Measurements from ENCODE around the gene DVL1.
"Not testable (repeated sequence)": the region's sequence is repeated elsewhere in the genome, so short reads cannot be mapped to it uniquely, and the experiment has no call there.

DVL1 gene

GRCh38 chr1:1324524-1325287 is 24.5 kb downstream of the DVL1 start, which contains the start of the genes CPTP and INTS11:
Gene CPTP (plus strand): TSS chr1:1324802. CDS start chr1:1326911, 2,109 bp downstream.
Gene INTS11 (minus strand): TSS chr1:1324660. CDS start chr1:1324608, 52 bp downstream.
- DNase-seq: peak; percentile 95

GRCh38 chr1:1324084-1324523 is 25.1 kb downstream of the DVL1 start:
- DNase-seq: no peak

GRCh38 chr1:1322952-1323351 is 26.3 kb downstream of the DVL1 start:
- no peak for DNase-seq

- DNase-seq: no peak
These were observed 26.8 kb downstream of the DVL1 start for GRCh38 chr1:1322418-1322817.

- DNase-seq: no peak
These were observed 27.7 kb downstream of the DVL1 start for GRCh38 chr1:1321477-1321876.

- no peak for DNase-seq
These were observed 28.4 kb downstream of the DVL1 start for GRCh38 chr1:1320666-1321448.

GRCh38 chr1:1319646-1319941 is 29.6 kb downstream of the DVL1 start:
- DNase-seq: no peak

- DNase-seq: no peak
These were observed 30.2 kb downstream of the DVL1 start for GRCh38 chr1:1318777-1319645.

- no peak for DNase-seq
These were observed 31.0 kb downstream of the DVL1 start for GRCh38 chr1:1318131-1318652.

- DNase-seq: no peak
These were observed 31.8 kb downstream of the DVL1 start for GRCh38 chr1:1317420-1317819.

GRCh38 chr1:1316199-1316598 is 33.0 kb downstream of the DVL1 start:
- DNase-seq: not testable (repeated sequence)

- DNase-seq: no peak
These were observed 33.7 kb downstream of the DVL1 start for GRCh38 chr1:1315435-1315954.

- no peak for DNase-seq
These were observed 34.4 kb downstream of the DVL1 start for GRCh38 chr1:1314678-1315335.

- DNase-seq: no peak
These were observed 35.0 kb downstream of the DVL1 start for GRCh38 chr1:1314237-1314586.

GRCh38 chr1:1313500-1314236 is 35.5 kb downstream of the DVL1 start:
- no peak for DNase-seq

GRCh38 chr1:1312450-1313314 is 36.5 kb downstream of the DVL1 start:
- DNase-seq: no peak

- no peak for DNase-seq
These were observed 37.8 kb downstream of the DVL1 start for GRCh38 chr1:1311107-1312104.

GRCh38 chr1:1310476-1311053 is 38.7 kb downstream of the DVL1 start:
- DNase-seq: no peak

GRCh38 chr1:1310109-1310385 is 39.2 kb downstream of the DVL1 start:
- no peak for DNase-seq

Measured in activated CD4-positive, alpha-beta T cell treated with anti-CD3 and anti-CD28 coated beads for 1 hour (primary cell).